Stimulated activated CD4-positive, alpha-beta T cell treated with anti-CD3 and anti-CD28 coated beads, Interleukin-15, amount 100 ng/mL, for 24 hours (primary cell): Measurements from ENCODE around the gene LRRC3C.

ENCODE experiments used
- DNase-seq: peaks from one replicate; pipeline ENCODE4 v3.0.0-alpha.2; 2020

The LRRC3C gene

GRCh38 chr17:39951924-39952679 is 24.6 kb downstream of the LRRC3C start:
- no peak for DNase-seq

GRCh38 chr17:39952680-39953470 is 25.3 kb downstream of the LRRC3C start:
- DNase-seq: peak; percentile 93

GRCh38 chr17:39953471-39953888 is 25.9 kb downstream of the LRRC3C start:
- DNase-seq: no peak

GRCh38 chr17:39954876-39955275 is 27.3 kb downstream of the LRRC3C start:
- DNase-seq: no peak

GRCh38 chr17:39955726-39956225 is 28.2 kb downstream of the LRRC3C start:
- no peak for DNase-seq

GRCh38 chr17:39960524-39961041 is 33.1 kb downstream of the LRRC3C start:
- DNase-seq: no peak

- peak; percentile 19 for DNase-seq
Measured at GRCh38 chr17:39962642-39963220, 35.2 kb downstream of the LRRC3C start, which contains the start of gene GSDMA. Gene GSDMA, plus strand, starts transcription at chr17:39963004. Its CDS starts 2,684 bp downstream, at chr17:39965688.

GRCh38 chr17:39963829-39964228 is 36.3 kb downstream of the LRRC3C start:
- DNase-seq: peak; percentile 22

GRCh38 chr17:39965017-39965699 is 37.6 kb downstream of the LRRC3C start:
- no peak for DNase-seq

- DNase-seq: no peak
Measured at GRCh38 chr17:39966771-39967170, 39.2 kb downstream of the LRRC3C start.

- no peak for DNase-seq
Measured at GRCh38 chr17:39968761-39969160, 41.2 kb downstream of the LRRC3C start.

- DNase-seq: no peak
Measured at GRCh38 chr17:39969375-39969774, 41.8 kb downstream of the LRRC3C start.

GRCh38 chr17:39970157-39970692 is 42.7 kb downstream of the LRRC3C start:
- no peak for DNase-seq

- DNase-seq: no peak
Measured at GRCh38 chr17:39971076-39971603, 43.6 kb downstream of the LRRC3C start.

GRCh38 chr17:39972271-39972670 is 44.7 kb downstream of the LRRC3C start:
- no peak for DNase-seq

GRCh38 chr17:39973496-39973895 is 46.0 kb downstream of the LRRC3C start:
- no peak for DNase-seq

GRCh38 chr17:39974433-39974832 is 46.9 kb downstream of the LRRC3C start:
- no peak for DNase-seq

GRCh38 chr17:39975801-39976200 is 48.3 kb downstream of the LRRC3C start:
- no peak for DNase-seq

- no peak for DNase-seq
Measured at GRCh38 chr17:39979016-39979670, 51.6 kb downstream of the LRRC3C start.

- DNase-seq: peak; percentile 19
Measured at GRCh38 chr17:39979893-39980350, 52.4 kb downstream of the LRRC3C start.
